ENCODE results near the gene FXYD7. TPM values are rescaled to one million over a fixed set of nuclear protein-coding genes. Genes with fewer than 3 reads are reported as not detected.
"Not testable (repeated sequence)": the region's sequence is repeated elsewhere in the genome, so short reads cannot be mapped to it uniquely, and the experiment has no call there.

FXYD7 gene
- total RNA-seq, 4 donors from 2014 or later = 0.83 to 3.7 TPM; not detected in 2

- no peaks in the 10 kb centered on the region for H3K9me3 ChIP-seq
- no peak overlapping the region for H3K4me3 ChIP-seq
- peaks cover 0 to 6% of the 10 kb centered on the region in 2 donors for H3K4me1 ChIP-seq
- no peaks in the 10 kb centered on the region for H3K36me3 ChIP-seq
- TF ChIP-seq POLR2A (IDR thresholded peaks at IDR 0.05) (no peak), CTCF (IDR thresholded peaks at IDR 0.05) (no peak)
- intact Hi-C loops (cut with DNase I; ENCODE audit: low total_unique reads) = no loop called here
- H3K27ac ChIP-seq = no peak overlapping the region
- no peak for DNase-seq
- H3K27me3 ChIP-seq = no peaks in the 10 kb centered on the region
These were observed 8.4 kb downstream of the FXYD7 start for GRCh38 chr19:35151273-35152065.

DNA sequence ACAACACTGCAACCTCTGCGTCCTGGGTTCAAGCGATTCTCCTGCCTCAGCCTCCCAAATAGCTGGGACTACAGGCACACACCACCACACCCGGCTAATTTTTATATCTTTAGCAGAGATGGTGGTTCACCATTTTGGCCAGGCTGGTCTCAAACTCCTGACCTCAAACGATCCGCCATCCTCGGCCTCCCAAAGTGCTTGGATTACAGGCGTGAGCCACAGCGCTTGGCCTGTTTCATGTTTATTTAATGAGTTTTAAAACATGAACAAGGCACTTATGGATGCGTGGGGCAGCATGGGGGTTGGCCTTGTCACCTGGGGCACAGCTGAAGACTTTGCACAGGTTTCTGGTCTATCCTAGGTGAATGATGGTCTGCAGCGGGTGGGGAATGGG, 10.1 kb downstream of the FXYD7 start:
- DNase-seq; H3K27ac ChIP-seq; intact Hi-C loops (cut with DNase I; ENCODE audit: low total_unique reads); H3K36me3 ChIP-seq; H3K9me3 ChIP-seq; H3K4me1 ChIP-seq; H3K27me3 ChIP-seq; H3K4me3 ChIP-seq: not testable (repeated sequence)

GRCh38 chr19:35153701-35154524, 10.9 kb downstream of the FXYD7 start:
- Histone ChIP-seq H3K27ac (peak overlapping the region; percentile 70 to 78), H3K9me3 (no peaks in the 10 kb centered on the region), H3K4me1 (peaks cover 0 to 6% of the 10 kb centered on the region in 2 donors), H3K4me3 (peak overlapping the region; percentile 40 to 57), H3K27me3 (no peaks in the 10 kb centered on the region), H3K36me3 (no peaks in the 10 kb centered on the region)
- TF ChIP-seq POLR2A (IDR thresholded peaks at IDR 0.05) = no peak
- TF ChIP-seq CTCF (IDR thresholded peaks at IDR 0.05) = peak in 3 of 4 experiments; percentile 42 to 58 (median 44)
- DNase-seq = no peak
- intact Hi-C loops (cut with DNase I; ENCODE audit: low total_unique reads) = no loop called here

DNA sequence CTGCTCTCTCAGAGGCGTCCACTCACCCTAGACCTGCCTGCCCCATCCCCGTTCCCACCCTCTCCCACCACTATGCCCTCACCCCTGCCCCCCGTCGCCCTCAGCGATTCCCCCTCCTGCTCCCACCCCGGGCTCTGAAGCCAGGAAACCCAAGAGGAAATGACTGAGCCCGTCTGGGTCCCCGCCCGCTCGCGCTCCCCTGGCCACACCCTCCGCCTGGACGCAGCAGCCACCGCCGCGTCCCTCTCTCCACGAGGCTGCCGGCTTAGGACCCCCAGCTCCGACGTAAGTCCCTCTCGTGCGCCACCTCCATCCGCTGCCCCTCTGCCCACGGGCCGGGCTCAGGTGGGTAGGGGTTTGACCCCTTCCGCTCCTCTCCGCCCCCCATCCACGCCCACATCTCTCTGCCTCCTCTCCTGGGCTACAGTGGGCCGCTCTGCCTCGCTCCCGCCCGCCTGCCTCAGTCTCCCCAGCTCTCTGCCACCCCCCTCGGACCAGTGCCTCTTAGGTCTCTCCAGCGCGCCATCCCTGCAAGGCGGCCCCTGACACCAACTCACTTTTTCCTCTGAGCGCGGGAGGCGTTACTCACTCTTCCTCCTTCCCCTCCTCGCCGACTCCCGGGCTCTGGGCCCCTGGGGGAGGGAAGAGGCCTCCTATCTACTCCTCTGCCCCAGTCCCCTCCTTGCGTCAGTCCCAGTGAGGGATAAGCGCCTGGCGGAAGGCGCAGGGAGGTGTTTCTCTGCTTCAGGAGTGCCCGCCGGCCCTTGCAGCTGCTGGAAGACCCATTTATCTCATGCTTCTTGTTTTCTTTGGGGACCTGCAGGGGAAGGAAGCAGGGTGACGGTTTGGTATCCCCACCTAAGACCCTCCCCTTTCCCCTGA, 11.7 kb downstream of the FXYD7 start, which contains the start of gene FXYD5:
Gene FXYD5, plus strand, starts transcription at position 211 of the 882 bp plus-strand sequence. CDS start 816 bp downstream, outside the sequence.
- H3K27ac ChIP-seq = peak within 1 kb of the TSS; percentile 70 to 78
- H3K4me1 ChIP-seq = peaks cover 0 to 6% of the 10 kb centered on the region in 2 donors
- intact Hi-C loops (cut with DNase I; ENCODE audit: low total_unique reads) = no loop called here
- H3K36me3 ChIP-seq = no peaks in the 10 kb centered on the region
- H3K4me3 ChIP-seq = peak within 1 kb of the TSS; percentile 40 to 57
- no peaks in the 10 kb centered on the region for H3K9me3 ChIP-seq
- H3K27me3 ChIP-seq = no peaks in the 10 kb centered on the region
- TF ChIP-seq POLR2A (IDR thresholded peaks at IDR 0.05) (peak; percentile 9 to 43), CTCF (IDR thresholded peaks at IDR 0.05) (peak in 1 of 4 experiments; percentile 16)
- DNase-seq = peak; percentile 53 to 63

DNA sequence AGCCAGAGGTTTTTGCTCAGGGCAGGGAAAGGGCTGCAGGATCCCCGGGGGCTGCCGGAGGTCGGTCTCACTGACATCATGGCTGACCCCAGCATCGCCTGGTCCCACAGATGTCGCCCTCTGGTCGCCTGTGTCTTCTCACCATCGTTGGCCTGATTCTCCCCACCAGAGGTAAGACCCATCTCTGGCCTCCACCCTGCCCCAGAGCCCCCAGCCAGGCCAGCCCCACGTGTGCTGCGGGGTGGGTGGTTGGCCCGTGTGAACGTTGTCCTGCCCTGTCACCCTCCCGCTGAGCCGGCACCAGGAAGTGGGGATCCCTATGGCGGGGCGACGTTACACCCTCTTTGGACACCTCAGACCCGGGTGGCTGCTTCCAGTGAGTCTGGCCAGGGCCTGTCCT, 12.4 kb downstream of the FXYD7 start:
- Histone ChIP-seq H3K27ac (peak overlapping the region; percentile 70 to 78), H3K9me3 (no peaks in the 10 kb centered on the region), H3K27me3 (no peaks in the 10 kb centered on the region), H3K4me3 (peak overlapping the region; percentile 40 to 57), H3K36me3 (no peaks in the 10 kb centered on the region), H3K4me1 (peaks cover 0 to 6% of the 10 kb centered on the region in 2 donors)
- DNase-seq = no peak
- no peak for TF ChIP-seq CTCF (IDR thresholded peaks at IDR 0.05)
- intact Hi-C loops (cut with DNase I; ENCODE audit: low total_unique reads) = no loop called here
